NB4 (cell line): Measurements from ENCODE around the gene RAD51C.

ENCODE experiments used
- POLR2A ChIP-seq: IDR thresholded peaks from 2 replicates; pipeline ENCODE4 v1.6.1; 2011; ENCODE audit warnings: mild to moderate bottlenecking; ENCODE audit not compliant: insufficient read length; ENCODE audit errors: extremely low read depth
- TF ChIP-seq, protein P1 (sequence below): IDR thresholded peaks from one replicate; pipeline ENCODE4 v1.5.1; 2012; ENCODE audit warnings: low read depth, low read length

DNA sequence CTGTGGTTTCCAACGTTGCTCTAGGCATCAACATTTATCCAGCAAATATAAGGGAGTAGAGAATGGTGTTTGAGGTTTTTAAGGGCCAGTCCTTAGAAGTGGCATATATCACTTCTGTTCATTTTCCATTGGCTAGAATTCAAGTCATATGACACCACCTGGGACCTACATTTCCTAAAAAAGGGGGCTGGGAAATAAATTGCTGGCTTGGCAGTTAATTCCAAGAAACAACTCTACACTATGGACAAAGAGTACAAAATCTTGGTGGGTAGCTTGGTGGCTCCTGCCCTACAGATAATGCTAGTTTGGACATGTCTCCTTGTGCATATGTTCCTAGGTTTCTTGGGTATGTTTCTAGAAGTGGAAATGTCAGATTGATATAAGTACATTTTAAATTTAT lies 70.9 kb downstream of the RAD51C start:
- TF ChIP-seq, protein P1, sequence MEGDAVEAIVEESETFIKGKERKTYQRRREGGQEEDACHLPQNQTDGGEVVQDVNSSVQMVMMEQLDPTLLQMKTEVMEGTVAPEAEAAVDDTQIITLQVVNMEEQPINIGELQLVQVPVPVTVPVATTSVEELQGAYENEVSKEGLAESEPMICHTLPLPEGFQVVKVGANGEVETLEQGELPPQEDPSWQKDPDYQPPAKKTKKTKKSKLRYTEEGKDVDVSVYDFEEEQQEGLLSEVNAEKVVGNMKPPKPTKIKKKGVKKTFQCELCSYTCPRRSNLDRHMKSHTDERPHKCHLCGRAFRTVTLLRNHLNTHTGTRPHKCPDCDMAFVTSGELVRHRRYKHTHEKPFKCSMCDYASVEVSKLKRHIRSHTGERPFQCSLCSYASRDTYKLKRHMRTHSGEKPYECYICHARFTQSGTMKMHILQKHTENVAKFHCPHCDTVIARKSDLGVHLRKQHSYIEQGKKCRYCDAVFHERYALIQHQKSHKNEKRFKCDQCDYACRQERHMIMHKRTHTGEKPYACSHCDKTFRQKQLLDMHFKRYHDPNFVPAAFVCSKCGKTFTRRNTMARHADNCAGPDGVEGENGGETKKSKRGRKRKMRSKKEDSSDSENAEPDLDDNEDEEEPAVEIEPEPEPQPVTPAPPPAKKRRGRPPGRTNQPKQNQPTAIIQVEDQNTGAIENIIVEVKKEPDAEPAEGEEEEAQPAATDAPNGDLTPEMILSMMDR: no peak
- TF ChIP-seq POLR2A: no peak
